Measurements from ENCODE around the gene RPRD2. TPM values are rescaled to one million over a fixed set of nuclear protein-coding genes. Genes with fewer than 3 reads are reported as not detected.

Gene RPRD2
- total RNA-seq, 1 donor from 2014 or later, result 12.5 TPM

DNA sequence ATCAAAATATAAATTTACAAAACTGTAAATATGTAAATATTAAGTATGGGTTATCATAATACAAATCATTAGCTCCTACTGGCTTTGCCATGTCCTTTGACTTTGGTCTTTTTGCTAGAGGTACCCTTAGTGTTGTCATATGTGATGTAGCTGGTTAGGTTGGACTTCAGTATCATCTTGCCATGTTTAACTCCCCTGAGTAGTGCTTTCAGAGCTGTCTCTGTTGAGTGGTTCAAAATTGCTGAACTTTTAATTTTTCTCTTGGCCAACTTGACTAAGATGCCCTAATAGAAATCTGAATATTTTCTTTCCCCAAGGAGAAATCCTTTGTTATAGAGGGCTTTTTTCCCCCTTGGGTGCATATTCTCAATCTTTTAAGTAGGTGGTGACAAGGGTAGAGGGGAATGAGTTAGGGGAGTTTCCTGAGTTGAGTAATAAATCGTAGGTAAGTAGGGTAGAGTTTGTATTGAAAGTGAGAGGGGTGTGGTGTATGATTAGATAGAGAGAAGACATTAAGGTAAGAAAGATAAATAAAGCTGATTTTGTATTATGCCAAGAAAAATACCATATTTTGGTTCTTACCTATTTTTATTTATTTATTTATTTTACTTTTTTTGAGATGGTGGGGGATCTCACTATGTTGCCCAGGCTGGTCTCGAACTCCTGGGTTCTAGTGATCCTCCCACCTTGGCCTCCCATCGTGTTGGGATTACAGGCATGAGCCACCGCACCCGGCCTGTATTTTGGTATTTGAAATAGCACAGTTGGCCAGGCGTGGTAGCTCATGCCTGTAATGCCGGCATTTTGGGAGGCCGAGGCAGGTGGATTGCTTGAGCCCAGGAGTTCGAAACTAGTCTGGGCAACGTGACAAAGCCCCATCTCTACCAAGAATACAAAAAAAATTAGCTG, 21.8 kb downstream of the RPRD2 start:
- no peak for DNase-seq (ENCODE audit: low read depth)
- TF ChIP-seq, protein P1, sequence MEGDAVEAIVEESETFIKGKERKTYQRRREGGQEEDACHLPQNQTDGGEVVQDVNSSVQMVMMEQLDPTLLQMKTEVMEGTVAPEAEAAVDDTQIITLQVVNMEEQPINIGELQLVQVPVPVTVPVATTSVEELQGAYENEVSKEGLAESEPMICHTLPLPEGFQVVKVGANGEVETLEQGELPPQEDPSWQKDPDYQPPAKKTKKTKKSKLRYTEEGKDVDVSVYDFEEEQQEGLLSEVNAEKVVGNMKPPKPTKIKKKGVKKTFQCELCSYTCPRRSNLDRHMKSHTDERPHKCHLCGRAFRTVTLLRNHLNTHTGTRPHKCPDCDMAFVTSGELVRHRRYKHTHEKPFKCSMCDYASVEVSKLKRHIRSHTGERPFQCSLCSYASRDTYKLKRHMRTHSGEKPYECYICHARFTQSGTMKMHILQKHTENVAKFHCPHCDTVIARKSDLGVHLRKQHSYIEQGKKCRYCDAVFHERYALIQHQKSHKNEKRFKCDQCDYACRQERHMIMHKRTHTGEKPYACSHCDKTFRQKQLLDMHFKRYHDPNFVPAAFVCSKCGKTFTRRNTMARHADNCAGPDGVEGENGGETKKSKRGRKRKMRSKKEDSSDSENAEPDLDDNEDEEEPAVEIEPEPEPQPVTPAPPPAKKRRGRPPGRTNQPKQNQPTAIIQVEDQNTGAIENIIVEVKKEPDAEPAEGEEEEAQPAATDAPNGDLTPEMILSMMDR (IDR thresholded peaks at IDR 0.05; ENCODE audit: insufficient read depth, low read length, poor library complexity, severe bottlenecking), result no peak
- no peaks in the 10 kb centered on the region for H3K27me3 ChIP-seq (ENCODE audit: control insufficient read depth, insufficient read depth, low read length)

DNA sequence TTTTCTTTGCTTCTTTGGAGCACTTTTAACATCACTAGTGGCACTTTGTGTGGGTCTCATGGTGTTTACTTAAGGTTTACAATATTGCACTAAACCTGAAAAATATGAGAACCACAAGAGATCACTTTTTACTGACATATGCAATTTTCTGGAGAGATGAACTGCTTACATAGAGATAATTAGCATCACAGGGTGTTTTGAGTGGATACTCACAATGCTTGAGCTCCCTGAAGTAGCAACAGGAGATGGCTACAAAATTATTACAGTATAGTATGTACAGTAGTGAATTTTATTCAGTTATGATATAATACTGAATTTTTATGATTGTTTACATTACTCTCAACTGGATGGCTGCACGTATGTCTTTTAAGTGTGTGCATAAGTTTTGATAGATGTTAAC, 22.6 kb downstream of the RPRD2 start:
- no peak for DNase-seq (ENCODE audit: low read depth)
- Histone ChIP-seq H3K36me3 (ENCODE audit: control insufficient read depth, insufficient read depth, low read length) (no peaks in the 10 kb centered on the region), H3K4me3 (ENCODE audit: low read depth, low read length) (no peak overlapping the region), H3K27me3 (ENCODE audit: control insufficient read depth, insufficient read depth, low read length) (no peaks in the 10 kb centered on the region)
- TF ChIP-seq, protein P1 (IDR thresholded peaks at IDR 0.05; ENCODE audit: insufficient read depth, low read length, poor library complexity, severe bottlenecking), result no peak

More for the DNA sequence above, 21.8 kb downstream of the RPRD2 start:
- H3K36me3 ChIP-seq (ENCODE audit: control insufficient read depth, insufficient read depth, low read length), result no peaks in the 10 kb centered on the region
- H3K4me3 ChIP-seq (ENCODE audit: low read depth, low read length), result no peak overlapping the region

DNA sequence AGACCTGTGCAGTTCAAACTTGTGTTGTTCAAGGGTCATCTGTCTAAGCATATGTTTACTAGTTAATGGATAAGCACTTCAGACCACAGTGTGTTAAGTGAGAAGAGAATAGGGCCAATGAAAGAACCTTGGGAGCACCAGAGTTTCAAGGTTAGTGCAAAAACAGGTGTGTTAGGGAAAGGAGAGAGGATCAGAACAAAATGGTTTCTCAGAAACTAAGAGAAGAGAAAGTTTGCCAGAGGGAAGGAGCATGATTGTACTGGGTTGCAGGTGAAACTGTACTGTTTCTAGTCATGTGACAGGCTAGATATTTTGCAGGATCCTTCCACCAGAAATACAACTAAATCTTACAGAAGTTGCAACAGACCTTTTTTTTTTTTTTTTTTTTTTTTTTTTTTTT, 23.3 kb downstream of the RPRD2 start:
- no peak for DNase-seq (ENCODE audit: low read depth)
- Histone ChIP-seq H3K27me3 (ENCODE audit: control insufficient read depth, insufficient read depth, low read length) (no peaks in the 10 kb centered on the region), H3K36me3 (ENCODE audit: control insufficient read depth, insufficient read depth, low read length) (no peaks in the 10 kb centered on the region), H3K4me3 (ENCODE audit: low read depth, low read length) (no peak overlapping the region)
- TF ChIP-seq, protein P1 (IDR thresholded peaks at IDR 0.05; ENCODE audit: insufficient read depth, low read length, poor library complexity, severe bottlenecking), result no peak

DNA sequence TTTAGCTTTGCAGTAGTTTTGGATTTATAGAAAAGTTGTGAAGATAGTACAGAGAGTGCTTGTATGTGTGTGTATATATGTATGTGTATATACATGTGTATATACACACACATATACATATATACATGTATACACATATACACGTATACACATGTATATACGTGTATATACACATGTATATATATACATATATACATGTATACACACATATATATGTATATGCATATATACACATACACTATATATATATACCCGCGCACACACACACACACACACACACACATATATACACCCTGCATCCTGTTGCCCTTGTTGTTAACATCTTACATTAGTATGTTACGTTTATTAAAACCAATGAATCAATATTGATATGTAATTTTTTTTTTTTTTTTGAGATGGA, 24.3 kb downstream of the RPRD2 start:
- Histone ChIP-seq H3K36me3 (ENCODE audit: control insufficient read depth, insufficient read depth, low read length) (no peaks in the 10 kb centered on the region), H3K27me3 (ENCODE audit: control insufficient read depth, insufficient read depth, low read length) (no peaks in the 10 kb centered on the region), H3K4me3 (ENCODE audit: low read depth, low read length) (no peak overlapping the region)
- no peak for DNase-seq (ENCODE audit: low read depth)
- TF ChIP-seq, protein P1 (IDR thresholded peaks at IDR 0.05; ENCODE audit: insufficient read depth, low read length, poor library complexity, severe bottlenecking), result no peak

DNA sequence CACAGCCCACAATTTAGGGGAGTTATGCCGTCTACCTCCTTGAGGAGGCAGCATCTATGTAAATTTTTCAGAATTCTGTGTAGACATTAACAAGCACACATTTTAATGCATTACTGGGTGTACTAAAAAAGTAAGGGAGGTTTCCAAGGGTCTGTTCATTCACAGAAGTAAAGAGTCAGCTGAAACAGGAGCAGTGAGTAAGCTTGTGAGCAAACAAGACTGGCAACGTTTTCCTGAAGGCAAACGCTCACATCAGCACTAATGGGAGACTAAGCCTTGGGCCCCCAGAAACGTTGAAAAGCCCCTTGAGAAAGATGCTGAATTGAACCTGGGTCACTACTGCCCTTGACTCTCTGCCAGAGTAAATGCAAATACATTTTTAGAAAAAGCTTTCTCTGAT, 25.7 kb downstream of the RPRD2 start:
- no peak overlapping the region for H3K4me3 ChIP-seq (ENCODE audit: low read depth, low read length)
- TF ChIP-seq, protein P1 (IDR thresholded peaks at IDR 0.05; ENCODE audit: insufficient read depth, low read length, poor library complexity, severe bottlenecking), result peak; percentile 4
- H3K27me3 ChIP-seq (ENCODE audit: control insufficient read depth, insufficient read depth, low read length), result no peaks in the 10 kb centered on the region
- H3K36me3 ChIP-seq (ENCODE audit: control insufficient read depth, insufficient read depth, low read length), result no peaks in the 10 kb centered on the region
- no peak for DNase-seq (ENCODE audit: low read depth)
